Esophagus muscularis mucosa (tissue), 3 donors: ENCODE measurements around the gene A3GALT2.

Experiments used
- EP300 ChIP-seq: sonication (generic); formaldehyde crosslinking; IDR thresholded peaks from one replicate; pipeline ENCODE4 v1.6.1; 2017; ENCODE audit warnings: antibody characterized with exemption
- POLR2AphosphoS5 ChIP-seq, 2 donors: sonication (generic); formaldehyde crosslinking; IDR thresholded peaks; one replicate each; pipeline ENCODE4 v1.6.1; 2017; ENCODE audit warnings: antibody characterized with exemption in 2 of 2

DNA sequence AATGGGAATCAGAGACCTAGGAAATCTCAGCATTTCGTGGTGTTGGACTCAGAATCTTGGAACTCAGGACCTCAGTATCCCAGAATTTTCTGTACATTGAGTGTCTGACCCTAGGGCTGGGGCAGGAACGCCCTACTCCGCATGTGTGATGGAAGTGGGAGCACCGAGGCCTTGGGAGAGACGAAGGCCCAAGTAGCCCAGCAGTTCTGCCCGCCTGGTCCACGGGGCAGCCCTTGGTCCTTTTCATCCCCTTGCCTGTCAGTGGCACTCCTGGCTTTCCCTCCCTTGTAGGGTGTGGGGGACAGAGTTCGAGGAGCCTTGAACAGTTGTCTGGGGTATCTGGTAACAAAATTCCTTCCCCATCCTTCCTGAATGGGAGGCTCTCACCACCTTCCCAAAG lies 10.2 kb downstream of the A3GALT2 start:
- TF ChIP-seq POLR2AphosphoS5 (IDR thresholded peaks at IDR 0.05) (no peak), EP300 (no peak)
